PC-3 (cell line): ENCODE results near the gene LYL1. TPM values are rescaled to one million over a fixed set of nuclear protein-coding genes. Genes with fewer than 3 reads are reported as not detected.

Source experiments
- ATAC-seq: fragments of 200-7000 bp; cut with Tn5 transposase; 2 replicates; pipeline ENCODE4 v1.9.1; 2020; ENCODE audit warnings: mild to moderate bottlenecking, moderate library complexity
- BruUV-seq: library from RNA; stranded (reverse); fragments of 400-500 nt; replicated peaks from 2 replicates; lab custom pipeline; 2021; lab: Mats Ljungman, UMichigan
- CTCF ChIA-PET: fragments of 300-600 bp; sonication (Branson Sonifier 250); formaldehyde crosslinking; loops from one replicate; lab custom pipeline; 2022; ENCODE audit warnings: antibody characterized with exemption; lab: Charles Lee
- POLR2A ChIA-PET: fragments of 300-600 bp; sonication (Branson Sonifier 250); formaldehyde crosslinking; loops from one replicate; lab custom pipeline; 2022; ENCODE audit warnings: antibody characterized with exemption; ENCODE audit not compliant: unreplicated experiment; lab: Charles Lee
- DNase-seq: peaks from one replicate; pipeline ENCODE4 v3.0.0-alpha.2; 2015
- H2AFZ ChIP-seq: fragments of 300-600 bp; sonication (generic); 2 replicates; pipeline ENCODE4 v1.6.0; 2016; ENCODE audit warnings: antibody characterized with exemption, low read length
- H3F3A ChIP-seq: fragments of 300-600 bp; sonication (generic); one replicate; pipeline ENCODE4 v1.6.0; 2017; ENCODE audit warnings: antibody characterized with exemption, low read length, control low read depth, mild to moderate bottlenecking; ENCODE audit not compliant: unreplicated experiment
- H3K27ac ChIP-seq: fragments of 300-600 bp; sonication (generic); 2 replicates; pipeline ENCODE4 v1.5.1; 2016; ENCODE audit warnings: mild to moderate bottlenecking, low read length
- H3K27me3 ChIP-seq: fragments of 300-600 bp; sonication (generic); 2 replicates; pipeline ENCODE4 v1.6.1; 2016; ENCODE audit warnings: low read length, mixed read lengths
- H3K36me3 ChIP-seq: fragments of 300-600 bp; sonication (generic); 2 replicates; pipeline ENCODE4 v1.6.1; 2016; ENCODE audit warnings: low read depth, mixed run types, low read length, mixed read lengths
- H3K4me1 ChIP-seq: fragments of 300-600 bp; sonication (generic); 2 replicates; pipeline ENCODE4 v1.5.1; 2016; ENCODE audit warnings: low read length; ENCODE audit not compliant: insufficient read depth
- H3K4me2 ChIP-seq: fragments of 300-600 bp; sonication (generic); 2 replicates; pipeline ENCODE4 v1.6.0; 2016; ENCODE audit warnings: low read length
- H3K4me3 ChIP-seq: fragments of 300-600 bp; sonication (generic); 2 replicates; pipeline ENCODE4 v1.5.1; 2016; ENCODE audit warnings: mild to moderate bottlenecking, low read length, mixed read lengths
- H3K79me2 ChIP-seq: fragments of 300-600 bp; sonication (generic); 2 replicates; pipeline ENCODE4 v1.6.1; 2017; ENCODE audit warnings: low read length, mixed read lengths
- H3K9ac ChIP-seq: fragments of 300-600 bp; sonication (generic); 2 replicates; pipeline ENCODE4 v1.6.0; 2016; ENCODE audit warnings: mild to moderate bottlenecking, low read length
- H3K9me2 ChIP-seq: fragments of 300-600 bp; sonication (generic); replicated peaks from 2 replicates; pipeline ENCODE4 v1.6.1; 2016; ENCODE audit warnings: mixed run types, low read length, mixed read lengths
- H3K9me3 ChIP-seq: fragments of 300-600 bp; sonication (generic); 2 replicates; pipeline ENCODE4 v1.6.1; 2016; ENCODE audit warnings: low read length, mixed read lengths
- H4K20me1 ChIP-seq: fragments of 300-600 bp; sonication (generic); 2 replicates; pipeline ENCODE4 v1.6.1; 2016; ENCODE audit warnings: low read length, mixed read lengths
- EZH2 ChIP-seq: fragments of 300-600 bp; sonication (generic); IDR thresholded peaks from one replicate; pipeline ENCODE4 v1.6.1; 2017; ENCODE audit warnings: antibody characterized with exemption, mild to moderate bottlenecking, low read length; ENCODE audit not compliant: unreplicated experiment
- EZH2phosphoT487 ChIP-seq: fragments of 300-600 bp; sonication (generic); IDR thresholded peaks from 2 replicates; pipeline ENCODE4 v1.6.1; 2018; ENCODE audit warnings: mild to moderate bottlenecking, antibody characterized with exemption, low read length, borderline replicate concordance
- intact Hi-C: fragments of 100-400 bp; cut with micrococcal nuclease; formaldehyde crosslinking; loops from 2 replicates; pipeline ENCODE4 v1.9.0; 2023
- total RNA-seq: library from RNA; depleted of rRNA; stranded (reverse); fragments of >200 nt; gene quantifications from 2 replicates; pipeline ENCODE4 v1.2.3, GENCODE V29; 2014
- TF ChIP-seq, protein P1 (sequence below): fragments of 300-600 bp; sonication (generic); conservative IDR thresholded peaks from 2 replicates; pipeline ENCODE4 v1.5.1; 2017; ENCODE audit warnings: antibody characterized with exemption, low read depth, mild to moderate bottlenecking, low read length

The LYL1 gene
- total RNA-seq, 1 experiment from 2014 or later: 3.3 TPM

GRCh38 chr19:13074378-13074777 lies 28.3 kb downstream of the LYL1 start:
- intact Hi-C loops: no loop called here
- no peaks in the 10 kb centered on the region for H3K9me2 ChIP-seq
- ATAC-seq (no peak), DNase-seq (no peak)
- POLR2A ChIA-PET: interaction anchor here (0.5 kb wide), 1 partner anchor 38 kb away, joined by 3 read pairs; no protein-coding TSS in a partner anchor
- no peak overlapping the region for H3K4me3 ChIP-seq
- no peaks in the 10 kb centered on the region for H3F3A ChIP-seq
- TF ChIP-seq, protein P1, sequence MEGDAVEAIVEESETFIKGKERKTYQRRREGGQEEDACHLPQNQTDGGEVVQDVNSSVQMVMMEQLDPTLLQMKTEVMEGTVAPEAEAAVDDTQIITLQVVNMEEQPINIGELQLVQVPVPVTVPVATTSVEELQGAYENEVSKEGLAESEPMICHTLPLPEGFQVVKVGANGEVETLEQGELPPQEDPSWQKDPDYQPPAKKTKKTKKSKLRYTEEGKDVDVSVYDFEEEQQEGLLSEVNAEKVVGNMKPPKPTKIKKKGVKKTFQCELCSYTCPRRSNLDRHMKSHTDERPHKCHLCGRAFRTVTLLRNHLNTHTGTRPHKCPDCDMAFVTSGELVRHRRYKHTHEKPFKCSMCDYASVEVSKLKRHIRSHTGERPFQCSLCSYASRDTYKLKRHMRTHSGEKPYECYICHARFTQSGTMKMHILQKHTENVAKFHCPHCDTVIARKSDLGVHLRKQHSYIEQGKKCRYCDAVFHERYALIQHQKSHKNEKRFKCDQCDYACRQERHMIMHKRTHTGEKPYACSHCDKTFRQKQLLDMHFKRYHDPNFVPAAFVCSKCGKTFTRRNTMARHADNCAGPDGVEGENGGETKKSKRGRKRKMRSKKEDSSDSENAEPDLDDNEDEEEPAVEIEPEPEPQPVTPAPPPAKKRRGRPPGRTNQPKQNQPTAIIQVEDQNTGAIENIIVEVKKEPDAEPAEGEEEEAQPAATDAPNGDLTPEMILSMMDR: no peak
- no peak for TF ChIP-seq EZH2
- no peak for TF ChIP-seq EZH2phosphoT487
- H3K9ac ChIP-seq: no peak overlapping the region
- H3K36me3 ChIP-seq: peaks cover 22% of the 10 kb centered on the region; the same call in 1 of the 2 replicates
- H3K4me2 ChIP-seq: no peak overlapping the region
- peaks cover 5% of the 10 kb centered on the region for H3K4me1 ChIP-seq
- no peaks in the 10 kb centered on the region for H3K9me3 ChIP-seq
- no peak overlapping the region for H2AFZ ChIP-seq
- CTCF ChIA-PET: no interaction called here
- H3K27me3 ChIP-seq: no peaks in the 10 kb centered on the region
- no peak overlapping the region for H3K27ac ChIP-seq
- BruUV-seq: no TSS peak
- no peaks in the 10 kb centered on the region for H4K20me1 ChIP-seq
- H3K79me2 ChIP-seq: no peaks in the 10 kb centered on the region

GRCh38 chr19:13073263-13073662 lies 29.4 kb downstream of the LYL1 start:
- H3K79me2 ChIP-seq: no peaks in the 10 kb centered on the region
- H3K9me2 ChIP-seq: no peaks in the 10 kb centered on the region
- ChIA-PET CTCF (no interaction called here), POLR2A (no interaction called here)
- H3K4me2 ChIP-seq: no peak overlapping the region
- no peaks in the 10 kb centered on the region for H4K20me1 ChIP-seq
- H3K9me3 ChIP-seq: no peaks in the 10 kb centered on the region
- BruUV-seq: no TSS peak
- H3K27ac ChIP-seq: no peak overlapping the region
- DNase-seq: no peak
- H3K36me3 ChIP-seq: peaks cover 18% of the 10 kb centered on the region; the same call in 1 of the 2 replicates
- H3F3A ChIP-seq: no peaks in the 10 kb centered on the region
- intact Hi-C loops: no loop called here
- H3K4me3 ChIP-seq: no peak overlapping the region
- H3K9ac ChIP-seq: no peak overlapping the region
- H3K27me3 ChIP-seq: no peaks in the 10 kb centered on the region
- H3K4me1 ChIP-seq: no peaks in the 10 kb centered on the region
- TF ChIP-seq EZH2phosphoT487 (no peak), EZH2 (no peak)
- TF ChIP-seq, protein P1: no peak
- no peak for ATAC-seq
- H2AFZ ChIP-seq: no peak overlapping the region

DNA sequence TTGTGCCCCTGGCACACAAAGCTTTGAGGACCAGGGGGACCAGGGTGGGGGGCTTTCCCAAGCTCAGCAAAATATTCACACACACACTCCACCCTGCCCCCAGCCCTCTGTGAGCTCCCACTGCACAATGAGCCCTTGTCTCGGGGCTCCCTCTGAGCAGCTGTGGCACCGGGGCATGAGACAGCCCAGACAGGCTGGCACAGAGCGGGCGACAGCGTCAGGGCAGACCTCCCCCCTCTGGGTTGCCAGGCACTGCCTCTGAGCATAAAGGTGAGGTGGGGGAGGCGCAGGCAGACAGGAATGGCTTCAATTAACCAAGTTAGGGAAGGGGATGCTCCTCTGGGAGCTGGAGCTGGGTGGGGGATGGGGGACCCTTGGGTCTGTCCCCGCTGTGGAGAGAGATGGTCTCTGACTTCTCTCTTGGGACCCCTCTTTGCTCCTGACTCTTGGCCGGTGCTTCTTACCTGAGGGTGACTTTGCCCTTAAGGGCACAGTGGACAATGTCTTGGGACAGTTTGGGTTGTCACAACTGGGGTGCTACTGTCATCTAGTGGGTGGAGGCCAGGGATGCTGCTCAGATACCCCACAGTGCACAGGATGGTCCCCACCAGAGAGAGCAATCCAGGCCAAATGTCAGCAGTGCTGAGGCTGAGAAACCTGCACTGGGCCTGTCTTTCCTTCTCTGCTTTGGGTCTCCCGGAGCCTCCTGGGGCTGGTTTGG lies 30.3 kb downstream of the LYL1 start:
- no peaks in the 10 kb centered on the region for H3K9me2 ChIP-seq
- no peak for TF ChIP-seq EZH2
- TF ChIP-seq EZH2phosphoT487: no peak
- TF ChIP-seq, protein P1: no peak
- POLR2A ChIA-PET: no interaction called here
- no peak overlapping the region for H3K27ac ChIP-seq
- H3K9ac ChIP-seq: no peak overlapping the region
- H3K79me2 ChIP-seq: no peaks in the 10 kb centered on the region
- H2AFZ ChIP-seq: no peak overlapping the region
- H3K4me3 ChIP-seq: no peak overlapping the region
- H4K20me1 ChIP-seq: no peaks in the 10 kb centered on the region
- H3K36me3 ChIP-seq: peaks cover 15% of the 10 kb centered on the region; the same call in 1 of the 2 replicates
- intact Hi-C loops: no loop called here
- H3K4me1 ChIP-seq: no peaks in the 10 kb centered on the region
- H3K4me2 ChIP-seq: no peak overlapping the region
- no peaks in the 10 kb centered on the region for H3K9me3 ChIP-seq
- CTCF ChIA-PET: no interaction called here
- BruUV-seq: no TSS peak
- no peak for DNase-seq
- H3K27me3 ChIP-seq: no peaks in the 10 kb centered on the region
- no peak; the same call in 1 of the 2 replicates for ATAC-seq
- H3F3A ChIP-seq: no peaks in the 10 kb centered on the region
